HepG2 (cell line): ENCODE measurements around the gene S100A9.

Experiments
- TGIF2 ChIP-seq: IDR thresholded peaks from 2 replicates; pipeline ENCODE4 v1.6.1; 2016; ENCODE audit warnings: control low read depth, missing compliant biosample characterization
- TF ChIP-seq, protein P1 (sequence below): sonication (generic); formaldehyde crosslinking; IDR thresholded peaks from 2 replicates; pipeline ENCODE4 v1.5.0; 2020; ENCODE audit warnings: mild to moderate bottlenecking, missing genetic modification reagents, moderate library complexity

- TF ChIP-seq TGIF2 (CRISPR knock-in tag) = no peak
- TF ChIP-seq, protein P1, sequence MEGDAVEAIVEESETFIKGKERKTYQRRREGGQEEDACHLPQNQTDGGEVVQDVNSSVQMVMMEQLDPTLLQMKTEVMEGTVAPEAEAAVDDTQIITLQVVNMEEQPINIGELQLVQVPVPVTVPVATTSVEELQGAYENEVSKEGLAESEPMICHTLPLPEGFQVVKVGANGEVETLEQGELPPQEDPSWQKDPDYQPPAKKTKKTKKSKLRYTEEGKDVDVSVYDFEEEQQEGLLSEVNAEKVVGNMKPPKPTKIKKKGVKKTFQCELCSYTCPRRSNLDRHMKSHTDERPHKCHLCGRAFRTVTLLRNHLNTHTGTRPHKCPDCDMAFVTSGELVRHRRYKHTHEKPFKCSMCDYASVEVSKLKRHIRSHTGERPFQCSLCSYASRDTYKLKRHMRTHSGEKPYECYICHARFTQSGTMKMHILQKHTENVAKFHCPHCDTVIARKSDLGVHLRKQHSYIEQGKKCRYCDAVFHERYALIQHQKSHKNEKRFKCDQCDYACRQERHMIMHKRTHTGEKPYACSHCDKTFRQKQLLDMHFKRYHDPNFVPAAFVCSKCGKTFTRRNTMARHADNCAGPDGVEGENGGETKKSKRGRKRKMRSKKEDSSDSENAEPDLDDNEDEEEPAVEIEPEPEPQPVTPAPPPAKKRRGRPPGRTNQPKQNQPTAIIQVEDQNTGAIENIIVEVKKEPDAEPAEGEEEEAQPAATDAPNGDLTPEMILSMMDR (CRISPR knock-in tag) = no peak
Observed at GRCh38 chr1:153367090-153367489, 9.4 kb downstream of the S100A9 start.
